CD14-positive monocyte (primary cell): ENCODE measurements around the gene ELOB. TPM values are rescaled to one million over a fixed set of nuclear protein-coding genes. Genes with fewer than 3 reads are reported as not detected.

Source experiments
- DNase-seq, 3 donors: peaks; one replicate each; pipeline ENCODE4 v3.0.0-alpha.2; 2011 to 2022
- H2AFZ ChIP-seq: 2 replicates; pipeline ENCODE4 v1.6.0; 2012; ENCODE audit warnings: mild to moderate bottlenecking, low read depth, low read length, inconsistent platforms; ENCODE audit not compliant: insufficient read depth, poor library complexity, severe bottlenecking
- H3K27ac ChIP-seq, 2 donors: 1 replicate in 1 of 2; 2 replicates in 1 of 2; pipeline ENCODE4 v1.5.1; 2012 to 2013; ENCODE audit warnings: low read length in 2 of 2, control low read depth in 1 of 2, inconsistent platforms in 1 of 2, low read depth in 1 of 2, mild to moderate bottlenecking in 1 of 2
- H3K27me3 ChIP-seq, 2 donors: one replicate each; pipeline versions ENCODE4 v1.6.0 to v1.6.1; 2011 to 2013; ENCODE audit warnings: low read length in 2 of 2; ENCODE audit not compliant: control insufficient read depth in 2 of 2, insufficient read depth in 2 of 2
- H3K36me3 ChIP-seq, 2 donors: replicated peaks in 1 of 2; 1 replicate in 1 of 2; 2 replicates in 1 of 2; pipeline versions ENCODE4 v1.5.1 to v1.6.1; 2012 to 2013; ENCODE audit warnings: low read length in 2 of 2, control low read depth in 1 of 2, inconsistent platforms in 1 of 2, mild to moderate bottlenecking in 1 of 2; ENCODE audit not compliant: insufficient read depth in 2 of 2, control insufficient read depth in 1 of 2
- H3K4me1 ChIP-seq, 2 donors: 1 replicate in 1 of 2; 2 replicates in 1 of 2; pipeline versions ENCODE4 v1.5.1 to v1.6.1; 2012 to 2013; ENCODE audit warnings: low read length in 2 of 2, control low read depth in 1 of 2, inconsistent platforms in 1 of 2, mild to moderate bottlenecking in 1 of 2, moderate library complexity in 1 of 2; ENCODE audit not compliant: insufficient read depth in 2 of 2, control insufficient read depth in 1 of 2
- H3K4me2 ChIP-seq: replicated peaks from 2 replicates; pipeline ENCODE3; 2012; ENCODE audit warnings: low read length, moderate library complexity, mild to moderate bottlenecking; ENCODE audit not compliant: poor library complexity, severe bottlenecking; ENCODE audit errors: extremely low read depth
- H3K4me3 ChIP-seq, 3 experiments: fragments of 200-600 bp in 1 of 3; sonication (generic) in 1 of 3; replicated peaks in 1 of 3; 1 replicate in 2 of 3; 2 replicates in 1 of 3; pipeline ENCODE4 v1.5.1; 2011 to 2013; ENCODE audit warnings: low read length in 3 of 3, mild to moderate bottlenecking in 3 of 3, control low read depth in 2 of 3, low read depth in 2 of 3, inconsistent platforms in 1 of 3, moderate library complexity in 1 of 3
- H3K79me2 ChIP-seq: 2 replicates; pipeline ENCODE4 v1.6.0; 2012; ENCODE audit warnings: mild to moderate bottlenecking, control low read depth, inconsistent platforms, low read length, moderate library complexity; ENCODE audit not compliant: insufficient read depth
- H3K9ac ChIP-seq: 2 replicates; pipeline ENCODE4 v1.6.0; 2017; ENCODE audit warnings: low read length, mild to moderate bottlenecking; ENCODE audit not compliant: insufficient read depth, poor library complexity, severe bottlenecking
- H3K9me3 ChIP-seq, 2 donors: replicated peaks in 1 of 2; 1 replicate in 1 of 2; 2 replicates in 1 of 2; pipeline versions ENCODE4 v1.5.1 to v1.6.1; 2012 to 2013; ENCODE audit warnings: low read length in 2 of 2, control low read depth in 1 of 2; ENCODE audit not compliant: control insufficient read depth in 1 of 2, insufficient read depth in 1 of 2
- H4K20me1 ChIP-seq: 2 replicates; pipeline ENCODE4 v1.6.0; 2012; ENCODE audit warnings: mild to moderate bottlenecking, low read length, control low read depth, moderate library complexity; ENCODE audit not compliant: insufficient read depth
- H3K27ac Mint-ChIP-seq, 7 donors: one replicate each; pipeline ENCODE4 v1.8.0; 2020; ENCODE audit warnings: mild to moderate bottlenecking in 7 of 7, mixed read lengths in 7 of 7, moderate library complexity in 6 of 7, inconsistent platforms in 2 of 7
- H3K27me3 Mint-ChIP-seq, 3 donors: one replicate each; pipeline ENCODE4 v1.8.0; 2021 to 2022; ENCODE audit warnings: low read depth in 3 of 3, mild to moderate bottlenecking in 3 of 3, mixed read lengths in 3 of 3, moderate library complexity in 3 of 3, inconsistent platforms in 1 of 3
- H3K36me3 Mint-ChIP-seq, 2 donors: one replicate each; pipeline ENCODE4 v1.8.0; 2020; ENCODE audit warnings: mixed read lengths in 2 of 2, inconsistent platforms in 1 of 2, mild to moderate bottlenecking in 1 of 2
- H3K4me1 Mint-ChIP-seq: one replicate; pipeline ENCODE4 v1.8.0; 2020; ENCODE audit warnings: mild to moderate bottlenecking, mixed read lengths
- H3K4me3 Mint-ChIP-seq, 2 donors: one replicate each; pipeline ENCODE4 v1.8.0; 2020; ENCODE audit warnings: mild to moderate bottlenecking in 2 of 2, mixed read lengths in 2 of 2, moderate library complexity in 1 of 2
- H3K9me3 Mint-ChIP-seq, 7 donors: one replicate each; pipeline ENCODE4 v1.8.0; 2020 to 2022; ENCODE audit warnings: mixed read lengths in 7 of 7, mild to moderate bottlenecking in 6 of 7, moderate library complexity in 6 of 7, inconsistent platforms in 2 of 7
- WGBS: methylation state at CpG from one replicate; pipeline ENCODE4 v1.1.5; 2013; ENCODE audit warnings: missing lambda C conversion rate; ENCODE audit not compliant: insufficient coverage; 5-methylcytosine and 5-hydroxymethylcytosine counted together
- intact Hi-C, 2 donors: fragments of 100-400 bp; cut with micrococcal nuclease; formaldehyde crosslinking; loops; one replicate each; pipeline versions ENCODE4 v1.15.0 to v1.15.1; 2023
- polyA plus RNA-seq, 3 donors: library from polyadenylated mRNA; depleted of rRNA in 1 of 3; unstranded in 2 of 3; stranded (reverse) in 1 of 3; fragments of 300-500 nt in 2 of 3; fragments of >200 nt in 1 of 3; fragmentation: Illumina TruSeq in 2 of 3; gene quantifications; 1 replicate in 2 of 3; 2 replicates in 1 of 3; pipeline ENCODE4 v1.2.3, GENCODE V29; 2012 to 2021
- TF ChIP-seq, protein P1 (sequence below): fragments of 200-600 bp; IDR thresholded peaks from one replicate; pipeline ENCODE4 v1.8.0; 2022; ENCODE audit warnings: antibody characterized with exemption, mild to moderate bottlenecking

Gene ELOB
- polyA plus RNA-seq, 3 donors = 150 to 405 (median 363) TPM

DNA sequence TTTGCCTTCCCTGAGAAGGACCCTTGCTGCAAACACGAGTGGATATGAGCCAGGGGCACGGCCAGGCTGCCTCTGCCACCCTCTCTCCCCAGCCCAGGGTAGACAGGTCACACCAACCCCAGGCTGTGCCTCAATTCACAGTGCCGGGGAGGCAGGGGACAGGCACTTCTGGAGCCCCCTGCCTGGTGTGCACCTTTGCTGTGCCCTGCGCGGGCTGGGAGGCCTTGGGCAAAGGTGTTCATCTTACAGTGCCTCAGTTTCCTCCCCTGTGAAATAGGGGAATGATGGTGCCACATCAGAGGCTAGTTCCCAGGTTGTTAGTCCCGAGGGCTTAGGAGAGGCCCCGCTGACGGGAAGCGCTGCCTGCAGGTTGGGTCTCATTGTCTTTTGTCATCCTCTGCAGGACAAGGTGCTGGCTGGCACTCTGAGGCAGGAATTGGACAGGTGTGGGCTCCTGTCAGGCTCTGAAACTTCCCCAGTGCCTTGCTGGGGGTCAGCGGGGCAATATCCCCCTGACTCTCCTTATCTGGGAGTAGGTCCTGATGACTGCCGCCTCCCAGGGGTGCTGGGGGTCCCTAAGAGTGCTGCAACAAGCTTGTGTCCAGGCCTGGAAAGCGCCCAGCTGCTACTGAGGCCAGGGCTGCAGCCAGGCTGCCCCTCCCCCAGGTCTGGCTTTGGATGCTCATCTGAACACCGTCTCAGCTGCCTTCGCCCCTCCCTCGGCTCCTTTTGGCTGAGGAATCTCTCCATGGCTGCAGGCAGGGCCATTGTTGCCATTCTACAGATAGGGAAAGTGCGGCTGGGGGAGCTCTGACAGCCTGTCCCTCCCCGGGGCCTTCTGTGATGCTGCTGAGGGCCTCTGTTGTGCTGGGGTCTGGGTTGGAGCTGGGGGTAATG lies 43.1 kb upstream of the ELOB start:
- Histone ChIP-seq H3K27ac (no peak overlapping the region), H3K79me2 (no peaks in the 10 kb centered on the region), H3K9me3 (no peaks in the 10 kb centered on the region), H4K20me1 (no peaks in the 10 kb centered on the region), H3K4me2 (no peak overlapping the region), H2AFZ (no peak overlapping the region), H3K4me3 (no peak overlapping the region), H3K27me3 (no peaks in the 10 kb centered on the region), H3K9ac (no peak overlapping the region), H3K36me3 (no peaks in the 10 kb centered on the region), H3K4me1 (peaks cover 0 to 6% of the 10 kb centered on the region in 2 donors)
- H3K9me3 Mint-ChIP-seq = no peaks in the 10 kb centered on the region
- DNase-seq = no peak
- WGBS = 94% methylated on average over 14 of the region's 17 CpGs
- H3K4me1 Mint-ChIP-seq = peaks cover 8% of the 10 kb centered on the region
- H3K4me3 Mint-ChIP-seq = no peak overlapping the region
- no peak overlapping the region for H3K27ac Mint-ChIP-seq
- peaks cover 4 to 6% (median 6%) of the 10 kb centered on the region in 3 donors for H3K27me3 Mint-ChIP-seq
- intact Hi-C loops = loop anchor here (5.0 kb wide), 2 partner anchors 33 to 38 kb away; partner anchors contain the start of gene PRSS33 (in 1 of the 2)
- TF ChIP-seq, protein P1, sequence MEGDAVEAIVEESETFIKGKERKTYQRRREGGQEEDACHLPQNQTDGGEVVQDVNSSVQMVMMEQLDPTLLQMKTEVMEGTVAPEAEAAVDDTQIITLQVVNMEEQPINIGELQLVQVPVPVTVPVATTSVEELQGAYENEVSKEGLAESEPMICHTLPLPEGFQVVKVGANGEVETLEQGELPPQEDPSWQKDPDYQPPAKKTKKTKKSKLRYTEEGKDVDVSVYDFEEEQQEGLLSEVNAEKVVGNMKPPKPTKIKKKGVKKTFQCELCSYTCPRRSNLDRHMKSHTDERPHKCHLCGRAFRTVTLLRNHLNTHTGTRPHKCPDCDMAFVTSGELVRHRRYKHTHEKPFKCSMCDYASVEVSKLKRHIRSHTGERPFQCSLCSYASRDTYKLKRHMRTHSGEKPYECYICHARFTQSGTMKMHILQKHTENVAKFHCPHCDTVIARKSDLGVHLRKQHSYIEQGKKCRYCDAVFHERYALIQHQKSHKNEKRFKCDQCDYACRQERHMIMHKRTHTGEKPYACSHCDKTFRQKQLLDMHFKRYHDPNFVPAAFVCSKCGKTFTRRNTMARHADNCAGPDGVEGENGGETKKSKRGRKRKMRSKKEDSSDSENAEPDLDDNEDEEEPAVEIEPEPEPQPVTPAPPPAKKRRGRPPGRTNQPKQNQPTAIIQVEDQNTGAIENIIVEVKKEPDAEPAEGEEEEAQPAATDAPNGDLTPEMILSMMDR = no peak
- no peaks in the 10 kb centered on the region for H3K36me3 Mint-ChIP-seq

DNA sequence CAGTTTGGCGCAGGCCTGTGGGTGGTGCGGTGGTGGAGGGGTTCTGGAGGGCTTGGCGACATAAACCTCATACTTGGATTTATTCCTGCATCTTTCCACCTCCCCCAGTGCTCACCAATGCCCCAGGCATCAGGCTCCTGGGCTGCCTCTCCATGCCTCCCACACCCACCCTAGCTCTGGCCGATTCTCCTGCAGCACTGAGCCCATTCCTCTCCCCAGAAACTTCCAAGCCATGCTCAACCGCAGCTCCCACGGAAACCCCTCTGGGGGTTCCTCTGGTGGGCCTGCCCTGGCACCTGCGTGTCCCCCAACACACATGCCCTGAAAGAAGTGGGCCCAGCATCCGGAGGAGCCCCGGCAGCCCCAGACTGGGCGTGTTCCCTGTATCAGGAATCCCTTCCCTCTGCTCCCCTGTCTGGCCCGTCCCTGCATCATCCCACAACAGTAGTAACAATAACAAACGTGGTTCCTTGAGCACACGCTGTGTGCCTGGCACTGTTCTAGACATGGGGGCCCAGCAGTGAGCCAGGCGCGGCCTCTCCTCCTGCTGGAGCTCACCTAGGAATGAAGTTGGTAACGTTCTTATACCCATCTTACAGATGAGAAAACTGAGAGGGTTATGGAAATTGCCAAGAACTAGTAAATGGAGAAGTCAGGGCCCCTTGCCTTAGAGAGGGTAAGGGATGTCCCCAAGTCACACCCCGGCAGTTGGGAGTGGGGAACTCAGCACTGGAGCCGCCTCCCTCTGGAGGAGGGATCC lies 42.3 kb upstream of the ELOB start:
- intact Hi-C loops = no loop called here
- Histone ChIP-seq H3K4me1 (peaks cover 0 to 6% of the 10 kb centered on the region in 2 donors), H3K9me3 (no peaks in the 10 kb centered on the region), H2AFZ (no peak overlapping the region), H3K9ac (no peak overlapping the region), H3K27me3 (no peaks in the 10 kb centered on the region), H4K20me1 (no peaks in the 10 kb centered on the region), H3K4me2 (no peak overlapping the region), H3K79me2 (no peaks in the 10 kb centered on the region), H3K27ac (no peak overlapping the region), H3K36me3 (no peaks in the 10 kb centered on the region), H3K4me3 (no peak overlapping the region)
- Mint-ChIP-seq H3K36me3 (no peaks in the 10 kb centered on the region), H3K9me3 (no peaks in the 10 kb centered on the region), H3K27me3 (peaks cover 4 to 6% (median 5%) of the 10 kb centered on the region in 3 donors), H3K27ac (peak overlapping the region in 1 of 7 donors; percentile 6), H3K4me1 (peaks cover 8% of the 10 kb centered on the region), H3K4me3 (no peak overlapping the region)
- no peak for DNase-seq
- 92% methylated on average over 10 of the region's 18 CpGs for WGBS
- TF ChIP-seq, protein P1 = no peak
